Measurements from ENCODE around the gene MCRIP2. TPM values are rescaled to one million over a fixed set of nuclear protein-coding genes. Genes with fewer than 3 reads are reported as not detected.

Gene MCRIP2
- total RNA-seq, 1 donor from 2014 or later: 181 TPM

DNA sequence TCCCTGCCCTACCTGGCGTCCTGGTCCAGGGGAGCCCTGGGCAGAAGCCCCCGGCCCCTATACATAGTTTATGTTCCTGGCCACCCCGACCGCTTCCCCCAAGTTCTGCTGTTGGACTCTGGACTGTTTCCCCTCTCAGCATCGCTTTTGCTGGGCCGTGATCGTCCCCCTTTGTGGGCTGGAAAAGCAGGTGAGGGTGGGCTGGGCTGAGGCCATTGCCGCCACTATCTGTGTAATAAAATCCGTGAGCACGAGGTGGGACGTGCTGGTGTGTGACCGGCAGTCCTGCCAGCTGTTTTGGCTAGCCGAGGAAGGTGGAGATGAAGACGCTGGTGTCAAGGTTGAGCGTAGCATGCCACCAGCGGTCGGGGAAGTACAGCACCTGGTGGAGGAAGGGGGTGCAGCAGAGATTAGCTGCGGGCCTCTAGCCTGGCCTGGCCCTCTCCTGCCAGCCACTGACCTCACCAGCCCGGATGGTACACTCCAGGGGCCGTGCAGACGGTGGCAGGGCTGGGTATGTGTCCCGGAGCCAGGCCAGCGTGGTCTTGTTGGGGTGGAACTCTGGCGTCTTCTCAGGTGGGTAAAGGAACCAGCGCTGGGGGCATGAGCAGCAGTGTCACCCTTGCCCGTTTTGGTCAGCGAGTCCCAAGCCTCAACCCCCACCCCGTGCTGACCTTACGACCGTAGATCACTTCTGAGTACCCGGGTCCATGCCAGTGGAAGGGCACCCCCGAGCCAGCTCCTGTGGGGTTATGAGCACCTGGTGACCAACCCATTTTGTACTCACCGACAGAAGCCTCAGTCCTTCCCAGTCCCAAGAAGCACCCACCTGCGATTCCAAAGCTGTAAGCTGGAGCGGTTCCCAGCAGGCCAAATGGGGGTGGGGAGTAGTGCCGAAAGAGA, 41.1 kb downstream of the MCRIP2 start:
- H3K27ac ChIP-seq (replicated peaks): peak overlapping the region; percentile 85
- intact Hi-C loops (cut with micrococcal nuclease): no loop called here
- H3K27me3 ChIP-seq (ENCODE audit: low read depth): peaks cover 4% of the 10 kb centered on the region
- peak overlapping the region; percentile 88 for H3K4me3 ChIP-seq
- H3K9me3 ChIP-seq (replicated peaks): no peaks in the 10 kb centered on the region
- no peak for DNase-seq
- TF ChIP-seq, protein P1, sequence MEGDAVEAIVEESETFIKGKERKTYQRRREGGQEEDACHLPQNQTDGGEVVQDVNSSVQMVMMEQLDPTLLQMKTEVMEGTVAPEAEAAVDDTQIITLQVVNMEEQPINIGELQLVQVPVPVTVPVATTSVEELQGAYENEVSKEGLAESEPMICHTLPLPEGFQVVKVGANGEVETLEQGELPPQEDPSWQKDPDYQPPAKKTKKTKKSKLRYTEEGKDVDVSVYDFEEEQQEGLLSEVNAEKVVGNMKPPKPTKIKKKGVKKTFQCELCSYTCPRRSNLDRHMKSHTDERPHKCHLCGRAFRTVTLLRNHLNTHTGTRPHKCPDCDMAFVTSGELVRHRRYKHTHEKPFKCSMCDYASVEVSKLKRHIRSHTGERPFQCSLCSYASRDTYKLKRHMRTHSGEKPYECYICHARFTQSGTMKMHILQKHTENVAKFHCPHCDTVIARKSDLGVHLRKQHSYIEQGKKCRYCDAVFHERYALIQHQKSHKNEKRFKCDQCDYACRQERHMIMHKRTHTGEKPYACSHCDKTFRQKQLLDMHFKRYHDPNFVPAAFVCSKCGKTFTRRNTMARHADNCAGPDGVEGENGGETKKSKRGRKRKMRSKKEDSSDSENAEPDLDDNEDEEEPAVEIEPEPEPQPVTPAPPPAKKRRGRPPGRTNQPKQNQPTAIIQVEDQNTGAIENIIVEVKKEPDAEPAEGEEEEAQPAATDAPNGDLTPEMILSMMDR (IDR thresholded peaks at IDR 0.05; ENCODE audit: borderline replicate concordance): no peak
- H3K36me3 ChIP-seq: peaks cover 33% of the 10 kb centered on the region
- H3K4me1 ChIP-seq: peaks cover 71% of the 10 kb centered on the region

DNA sequence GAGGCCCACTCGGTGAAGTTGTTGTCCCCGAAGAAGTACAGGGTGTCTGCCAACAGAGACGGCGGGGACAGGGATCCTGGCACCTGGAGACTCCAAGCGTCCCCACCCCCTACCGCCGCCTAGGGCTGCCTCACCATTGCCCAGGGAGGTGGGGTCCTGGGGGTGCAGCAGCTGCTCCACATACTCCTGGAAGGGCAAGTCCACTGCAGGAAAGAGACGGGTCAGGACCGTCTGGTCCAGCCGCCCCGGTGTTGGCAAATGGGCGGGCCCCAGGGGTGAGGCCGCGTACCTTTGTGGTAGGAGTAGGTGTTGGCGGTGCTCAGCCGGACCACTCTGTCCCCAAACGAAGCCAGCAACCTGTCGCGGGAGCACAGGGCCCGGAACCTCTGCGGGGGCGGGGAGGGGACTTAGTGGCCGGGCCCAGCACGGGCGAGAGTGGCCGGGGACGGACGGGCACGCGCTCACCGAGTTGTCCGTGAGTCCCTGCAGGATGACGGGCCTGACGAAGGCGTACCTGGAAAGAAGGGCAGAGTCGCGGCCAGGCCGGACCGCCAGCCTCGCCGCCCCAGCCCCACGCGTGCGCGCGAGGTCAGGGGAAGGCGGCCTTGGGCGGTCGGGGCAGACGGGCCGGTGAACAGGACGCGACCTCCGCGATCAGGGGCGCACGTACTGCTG, 41.9 kb downstream of the MCRIP2 start:
- Histone ChIP-seq H3K9me3 (replicated peaks) (no peaks in the 10 kb centered on the region), H3K4me1 (peaks cover 73% of the 10 kb centered on the region), H3K36me3 (peaks cover 35% of the 10 kb centered on the region), H3K27me3 (ENCODE audit: low read depth) (no peaks in the 10 kb centered on the region), H3K27ac (replicated peaks) (peak overlapping the region; percentile 85), H3K4me3 (peak overlapping the region; percentile 79)
- TF ChIP-seq, protein P1 (IDR thresholded peaks at IDR 0.05; ENCODE audit: borderline replicate concordance): no peak
- DNase-seq: no peak
- intact Hi-C loops (cut with micrococcal nuclease): no loop called here

DNA sequence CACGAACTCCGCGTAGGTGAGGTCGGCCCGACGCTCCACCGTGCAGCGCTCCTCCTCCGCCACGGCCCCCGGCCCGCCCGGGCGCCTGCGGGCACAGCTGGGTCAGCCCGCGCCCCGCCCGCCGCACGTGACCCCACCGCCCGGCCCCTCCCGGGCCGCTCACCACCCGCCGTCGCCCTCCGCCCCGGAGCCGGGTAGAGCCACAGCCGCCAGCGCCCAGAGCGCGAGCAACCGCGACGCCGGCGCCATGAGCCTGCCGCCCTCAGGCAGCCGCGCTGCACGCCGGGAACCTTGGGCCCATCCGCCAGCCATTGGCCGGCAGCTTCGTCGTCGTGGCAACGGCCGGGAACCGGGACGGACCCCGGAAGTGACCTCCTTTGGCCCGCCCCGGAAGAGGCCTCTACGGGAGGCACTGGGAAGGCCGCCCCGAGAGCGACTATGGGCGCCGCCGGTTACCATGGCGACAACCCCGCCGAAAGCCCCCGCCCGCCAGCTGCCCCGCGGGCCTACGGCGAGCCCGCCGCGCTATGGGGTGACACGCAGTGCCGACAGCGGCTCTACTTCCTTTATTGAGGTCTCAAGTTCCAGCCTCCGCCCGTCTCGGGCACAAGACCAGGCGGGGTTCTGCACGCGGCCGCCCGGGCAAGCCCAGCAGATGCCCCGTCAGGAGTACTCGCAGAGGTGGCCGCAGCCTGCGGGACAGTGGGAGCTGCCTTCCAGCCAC, 42.6 kb downstream of the MCRIP2 start, which contains the start of gene JMJD8:
Gene JMJD8 (minus strand): TSS at position 264 of the 724 bp plus-strand sequence. CDS start 15 bp downstream, at position 249.
- intact Hi-C loops (cut with micrococcal nuclease): no loop called here
- peak within 1 kb of the TSS; percentile 85 for H3K27ac ChIP-seq (replicated peaks)
- peaks cover 73% of the 10 kb centered on the region for H3K4me1 ChIP-seq
- no peaks in the 10 kb centered on the region for H3K27me3 ChIP-seq (ENCODE audit: low read depth)
- H3K36me3 ChIP-seq: peaks cover 35% of the 10 kb centered on the region
- peak within 1 kb of the TSS; percentile 79 for H3K4me3 ChIP-seq
- H3K9me3 ChIP-seq (replicated peaks): no peaks in the 10 kb centered on the region
- TF ChIP-seq, protein P1 (IDR thresholded peaks at IDR 0.05; ENCODE audit: borderline replicate concordance): no peak
- peak; percentile 98 for DNase-seq

- peak overlapping the region; percentile 85 for H3K27ac ChIP-seq (replicated peaks)
- intact Hi-C loops (cut with micrococcal nuclease): no loop called here
Observed at GRCh38 chr16:684961-685696, 43.5 kb downstream of the MCRIP2 start.

More at GRCh38 chr16:684961-685696, 43.5 kb downstream of the MCRIP2 start:
- Histone ChIP-seq H3K36me3 (peaks cover 35% of the 10 kb centered on the region), H3K4me3 (peak overlapping the region; percentile 79), H3K4me1 (peaks cover 75% of the 10 kb centered on the region), H3K27me3 (ENCODE audit: low read depth) (no peaks in the 10 kb centered on the region), H3K9me3 (replicated peaks) (no peaks in the 10 kb centered on the region)
- DNase-seq: no peak
- TF ChIP-seq, protein P1 (IDR thresholded peaks at IDR 0.05; ENCODE audit: borderline replicate concordance): no peak

All from left ventricle myocardium inferior (tissue), 1 donor.